GM21390 (cell line): Measurements from ENCODE around the gene CPE.

Source experiments
- ATAC-seq: cut with Tn5 transposase; IDR thresholded peaks from one replicate; pipeline ENCODE4 v1.9.1; 2021; ENCODE audit not compliant: unreplicated experiment

CPE gene

DNA sequence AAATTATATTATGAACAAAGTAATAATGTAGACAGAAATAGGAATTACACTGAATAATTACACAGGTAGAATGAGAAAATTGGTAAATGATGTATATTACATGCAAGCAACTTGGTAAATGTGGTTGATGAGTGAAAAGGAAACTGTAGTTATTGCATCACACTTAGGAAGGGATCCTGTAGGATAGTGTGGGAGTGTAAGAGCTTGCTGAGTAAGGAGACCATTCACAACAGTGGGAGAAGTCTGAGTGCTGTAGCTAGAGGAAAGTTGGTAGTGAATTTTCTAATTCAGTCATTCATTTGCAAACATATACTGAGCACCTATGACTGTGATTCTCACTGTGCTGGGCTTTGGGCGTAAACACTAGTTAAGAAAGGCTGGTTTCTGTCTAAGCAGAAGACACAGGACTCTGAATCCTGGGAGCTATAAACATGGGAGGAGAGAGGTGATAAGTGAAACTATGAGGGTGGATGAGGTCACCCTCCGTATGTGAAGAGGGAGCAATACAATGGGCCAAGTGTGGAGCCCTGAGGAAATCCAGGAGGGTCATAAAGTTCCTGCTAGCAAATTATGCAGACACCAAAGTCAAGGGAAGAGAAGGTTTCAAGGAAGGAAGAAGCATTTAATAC lies 14.2 kb upstream of the CPE start:
- no peak for ATAC-seq

- ATAC-seq, result no peak
These were observed 11.8 kb upstream of the CPE start for GRCh38 chr4:165367040-165367439.

GRCh38 chr4:165368114-165368513 lies 10.7 kb upstream of the CPE start:
- no peak for ATAC-seq

GRCh38 chr4:165368567-165368966 lies 10.2 kb upstream of the CPE start:
- no peak for ATAC-seq

GRCh38 chr4:165369522-165369921 lies 9.3 kb upstream of the CPE start:
- ATAC-seq, result no peak

DNA sequence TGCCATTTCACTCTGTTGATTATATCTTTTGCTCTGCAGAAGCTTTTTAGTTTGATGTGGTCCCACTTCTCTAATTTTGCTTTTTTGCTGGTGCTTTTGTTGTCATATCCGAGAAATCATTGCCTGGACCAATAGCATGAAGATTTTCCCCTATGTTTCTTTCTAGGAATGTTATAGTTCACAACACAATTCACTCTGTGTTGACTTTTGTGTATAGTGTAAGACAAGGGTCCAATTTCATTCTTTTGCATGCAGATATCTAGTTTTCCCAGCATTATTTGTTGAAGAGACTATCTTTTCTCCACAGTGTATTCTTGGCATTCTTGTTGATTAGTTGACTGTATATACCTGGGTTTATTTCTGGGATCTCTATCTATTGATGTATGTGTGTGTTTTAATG lies 8.3 kb upstream of the CPE start:
- ATAC-seq, result no peak

- ATAC-seq, result no peak
These were observed 3.3 kb upstream of the CPE start for GRCh38 chr4:165375465-165375864.

GRCh38 chr4:165378398-165378744 lies 437 bp upstream of the CPE start:
- no peak for ATAC-seq

DNA sequence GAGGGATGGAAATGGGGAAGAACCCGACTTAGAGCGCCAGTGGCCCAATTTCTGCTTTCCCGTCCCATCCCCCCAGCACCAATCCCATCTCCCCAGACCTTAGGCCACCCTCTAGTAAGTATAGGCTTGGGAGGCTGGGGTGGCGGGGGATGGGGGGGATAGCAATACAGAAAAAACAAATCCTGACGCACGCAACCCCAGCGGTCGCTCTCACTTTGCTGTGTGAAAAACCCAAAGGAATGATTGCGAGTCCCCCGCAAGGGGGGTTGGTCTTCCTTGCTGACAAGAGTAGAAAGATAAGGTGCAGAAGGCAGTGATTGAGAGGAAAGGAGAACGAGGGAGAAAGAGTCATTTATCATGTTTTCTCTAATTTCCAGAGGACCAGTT lies 863 bp downstream of the CPE start:
- ATAC-seq, result no peak

- ATAC-seq, result no peak
These were observed 2.0 kb downstream of the CPE start for GRCh38 chr4:165380805-165381204.

- no peak for ATAC-seq
These were observed 3.1 kb downstream of the CPE start for GRCh38 chr4:165381821-165382373.

GRCh38 chr4:165382640-165383039 lies 3.8 kb downstream of the CPE start:
- ATAC-seq, result no peak

- no peak for ATAC-seq
These were observed 4.8 kb downstream of the CPE start for GRCh38 chr4:165383591-165384073.

DNA sequence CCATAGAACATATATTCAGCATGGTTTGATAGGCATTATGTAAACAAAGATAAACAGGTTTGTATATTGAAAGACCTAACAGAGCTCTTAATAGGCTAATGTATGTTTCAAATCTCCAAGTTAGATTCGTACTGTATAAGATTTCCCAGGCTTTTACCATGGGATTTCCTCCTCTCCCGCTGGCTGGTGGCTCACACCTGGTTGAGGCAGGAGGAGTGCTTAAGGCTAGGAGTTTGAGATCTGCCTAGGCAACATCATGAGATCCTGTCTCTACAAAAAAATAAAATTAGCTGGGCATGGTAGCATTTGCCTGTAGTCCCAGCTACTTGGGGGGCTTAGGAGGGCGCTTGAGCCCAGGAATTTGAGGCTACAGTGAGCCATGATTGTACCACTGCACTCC lies 5.4 kb downstream of the CPE start:
- no peak for ATAC-seq

DNA sequence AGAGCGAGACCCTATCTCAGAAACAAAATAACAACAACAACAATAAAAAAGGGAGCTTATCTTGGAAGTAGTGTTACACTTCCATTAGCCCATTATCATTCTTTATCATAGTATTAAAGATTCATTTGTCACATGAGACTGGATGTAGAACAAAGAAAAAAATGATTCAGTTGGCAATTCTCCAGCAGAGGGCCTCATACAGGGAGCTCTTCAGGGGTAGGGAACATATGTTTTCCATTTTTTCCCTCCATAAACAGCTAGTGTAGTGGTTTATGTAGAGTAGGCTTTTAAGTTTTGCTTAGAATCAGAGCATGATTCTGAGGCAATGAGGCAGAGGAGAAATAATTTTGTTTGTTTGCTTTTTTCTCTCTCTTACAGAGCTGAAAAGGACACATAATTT lies 5.8 kb downstream of the CPE start:
- ATAC-seq, result no peak

DNA sequence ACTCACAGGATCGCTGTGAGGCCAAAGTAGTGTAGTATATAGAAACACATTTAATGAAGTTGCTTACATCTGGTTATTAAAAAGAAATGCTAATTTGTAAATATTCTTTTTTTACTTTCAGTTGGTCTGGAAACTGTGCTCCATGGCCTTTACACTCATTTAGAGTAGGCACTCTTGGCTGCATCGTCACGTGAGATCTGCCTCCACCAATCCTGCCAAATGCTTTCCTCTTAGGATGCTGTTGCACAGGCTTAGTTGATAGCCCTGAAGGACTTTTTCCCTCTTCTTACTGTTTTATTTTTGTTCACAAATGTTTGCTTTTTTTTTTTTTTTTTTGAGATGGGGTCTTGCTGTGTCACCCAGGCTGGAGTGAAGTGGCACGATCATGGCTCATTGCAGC lies 6.3 kb downstream of the CPE start:
- no peak for ATAC-seq

GRCh38 chr4:165386328-165386727 lies 7.5 kb downstream of the CPE start:
- no peak for ATAC-seq

DNA sequence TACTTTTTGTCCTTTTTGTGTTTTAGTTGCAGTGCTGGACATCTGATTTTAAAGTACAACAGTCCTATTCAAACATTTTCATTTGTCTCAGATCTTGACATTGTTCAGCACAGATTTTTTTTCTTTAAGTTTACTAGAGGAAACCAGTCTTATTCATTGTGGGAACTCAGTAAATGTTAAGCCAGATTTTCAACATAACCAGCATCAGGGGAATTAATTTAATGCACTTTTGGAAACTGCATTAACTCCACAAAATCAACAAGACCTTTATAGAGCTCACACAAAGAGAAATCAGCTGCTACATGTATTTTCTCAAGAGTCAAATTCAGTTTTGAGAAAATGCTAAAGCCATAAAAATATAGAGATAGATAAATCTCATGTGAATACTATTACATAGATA lies 9.9 kb downstream of the CPE start:
- no peak for ATAC-seq

DNA sequence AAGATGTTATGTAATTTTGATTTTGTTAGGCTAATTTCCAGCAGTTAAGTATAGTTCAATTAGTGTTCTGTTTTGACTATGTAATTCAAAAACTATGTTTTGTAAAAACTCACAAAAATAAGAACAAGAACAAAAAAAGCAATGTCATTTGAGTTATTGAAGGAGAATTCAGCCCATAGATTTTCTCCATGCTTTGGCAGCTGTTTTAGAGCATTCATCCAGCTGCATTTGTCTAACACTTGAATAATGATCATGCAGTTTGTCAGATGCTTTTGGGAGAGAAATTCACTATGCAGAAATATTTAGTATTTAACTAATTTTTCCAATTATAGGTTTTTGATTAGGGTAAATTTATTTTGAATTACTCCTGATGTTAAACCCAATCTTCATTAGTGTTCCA lies 14.2 kb downstream of the CPE start:
- no peak for ATAC-seq

- no peak for ATAC-seq
These were observed 14.9 kb downstream of the CPE start for GRCh38 chr4:165393704-165394103.

GRCh38 chr4:165394275-165394674 lies 15.5 kb downstream of the CPE start:
- no peak for ATAC-seq

DNA sequence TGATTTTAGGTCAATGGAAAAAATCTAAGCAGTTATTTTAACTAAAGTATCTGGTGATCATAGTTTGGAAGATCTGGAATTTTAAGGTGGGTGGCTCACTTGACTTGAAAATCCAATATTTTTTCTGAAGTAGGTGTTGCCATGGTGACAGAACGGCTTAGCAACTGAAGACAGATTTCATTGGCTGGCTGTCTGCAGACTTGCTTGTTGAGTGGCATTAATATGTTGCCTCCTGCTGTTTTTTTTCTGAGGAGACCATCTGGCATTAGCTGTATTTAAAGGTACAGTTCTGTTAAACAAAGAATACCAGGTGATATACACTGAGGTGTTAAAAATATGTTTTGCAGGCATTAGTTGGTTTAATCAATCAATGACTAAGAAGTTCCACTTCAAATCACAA lies 19.8 kb downstream of the CPE start:
- no peak for ATAC-seq

DNA sequence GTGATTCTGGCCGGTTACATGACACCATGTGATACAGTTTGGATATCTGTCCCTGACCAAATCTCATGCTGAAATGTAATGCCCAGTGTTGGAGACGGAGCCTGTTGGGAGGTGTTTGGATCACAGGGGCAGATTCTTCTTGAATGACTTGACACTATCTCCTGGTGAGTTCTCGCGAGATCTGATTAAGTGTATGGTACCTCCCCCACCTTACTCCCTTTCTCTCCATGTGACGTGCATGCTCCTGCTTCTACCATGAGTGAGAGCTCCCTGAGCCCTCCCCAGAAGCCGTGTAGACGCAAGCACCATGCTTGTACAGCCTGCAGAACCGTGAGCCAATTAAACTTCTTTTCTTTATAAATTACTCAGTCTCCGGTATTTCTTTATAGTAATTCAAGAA lies 23.6 kb downstream of the CPE start:
- no peak for ATAC-seq
